Measurements from ENCODE around the gene HEATR1. TPM values are rescaled to one million over a fixed set of nuclear protein-coding genes. Genes with fewer than 3 reads are reported as not detected.

HEATR1 gene
- total RNA-seq, 4 donors from 2014 or later, result 9.4 to 15.7 (median 13.2) TPM

DNA sequence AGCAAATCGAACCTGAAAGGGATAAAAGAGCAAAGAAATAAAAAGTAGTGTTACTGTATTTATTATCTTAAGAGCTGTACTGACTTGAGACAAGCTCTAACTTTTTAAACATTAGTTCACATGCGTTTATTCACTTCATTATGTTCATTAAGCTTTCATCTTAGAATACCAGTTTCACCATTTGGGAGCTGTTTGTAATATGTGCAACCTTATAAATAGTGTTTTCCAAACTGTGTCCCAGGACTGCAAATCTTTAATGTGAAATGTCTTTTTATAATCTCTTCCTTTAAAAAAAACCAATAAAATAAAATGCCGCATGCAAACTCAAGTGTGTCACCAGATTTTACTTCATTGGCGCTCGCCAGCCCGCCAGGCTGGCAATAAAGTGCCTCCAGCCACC lies 52.2 kb downstream of the HEATR1 start:
- Histone ChIP-seq H3K4me1 (no peaks in the 10 kb centered on the region), H3K27me3 (no peaks in the 10 kb centered on the region), H3K4me3 (no peak overlapping the region), H3K9me3 (no peaks in the 10 kb centered on the region), H3K27ac (no peak overlapping the region), H3K36me3 (peaks cover 0 to 91% (median 36%) of the 10 kb centered on the region in 4 donors)
- no peak for DNase-seq
- TF ChIP-seq EP300 (IDR thresholded peaks at IDR 0.05; ENCODE audit: low read depth), result no peak
- TF ChIP-seq, protein P1, sequence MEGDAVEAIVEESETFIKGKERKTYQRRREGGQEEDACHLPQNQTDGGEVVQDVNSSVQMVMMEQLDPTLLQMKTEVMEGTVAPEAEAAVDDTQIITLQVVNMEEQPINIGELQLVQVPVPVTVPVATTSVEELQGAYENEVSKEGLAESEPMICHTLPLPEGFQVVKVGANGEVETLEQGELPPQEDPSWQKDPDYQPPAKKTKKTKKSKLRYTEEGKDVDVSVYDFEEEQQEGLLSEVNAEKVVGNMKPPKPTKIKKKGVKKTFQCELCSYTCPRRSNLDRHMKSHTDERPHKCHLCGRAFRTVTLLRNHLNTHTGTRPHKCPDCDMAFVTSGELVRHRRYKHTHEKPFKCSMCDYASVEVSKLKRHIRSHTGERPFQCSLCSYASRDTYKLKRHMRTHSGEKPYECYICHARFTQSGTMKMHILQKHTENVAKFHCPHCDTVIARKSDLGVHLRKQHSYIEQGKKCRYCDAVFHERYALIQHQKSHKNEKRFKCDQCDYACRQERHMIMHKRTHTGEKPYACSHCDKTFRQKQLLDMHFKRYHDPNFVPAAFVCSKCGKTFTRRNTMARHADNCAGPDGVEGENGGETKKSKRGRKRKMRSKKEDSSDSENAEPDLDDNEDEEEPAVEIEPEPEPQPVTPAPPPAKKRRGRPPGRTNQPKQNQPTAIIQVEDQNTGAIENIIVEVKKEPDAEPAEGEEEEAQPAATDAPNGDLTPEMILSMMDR (IDR thresholded peaks at IDR 0.05), result no peak
- TF ChIP-seq POLR2A (IDR thresholded peaks at IDR 0.05), result no peak
- no peak for TF ChIP-seq POLR2AphosphoS5 (IDR thresholded peaks at IDR 0.05)
- 56 to 86% methylated on average over 3 to 6 of the region's 6 CpGs for WGBS, 2 donors (ENCODE audit: low coverage in 1 of 2)
- intact Hi-C loops (cut with DNase I; ENCODE audit: low total_unique reads) (no loop called here), in situ Hi-C loops (cut with MboI; ENCODE audit: low pct_ligation_motif_present in 1 of 4, low pct_unique_long_range_greater_than_20kb in 1 of 4, low sequenced_read_pairs in 3 of 4) (no loop called here)

DNA sequence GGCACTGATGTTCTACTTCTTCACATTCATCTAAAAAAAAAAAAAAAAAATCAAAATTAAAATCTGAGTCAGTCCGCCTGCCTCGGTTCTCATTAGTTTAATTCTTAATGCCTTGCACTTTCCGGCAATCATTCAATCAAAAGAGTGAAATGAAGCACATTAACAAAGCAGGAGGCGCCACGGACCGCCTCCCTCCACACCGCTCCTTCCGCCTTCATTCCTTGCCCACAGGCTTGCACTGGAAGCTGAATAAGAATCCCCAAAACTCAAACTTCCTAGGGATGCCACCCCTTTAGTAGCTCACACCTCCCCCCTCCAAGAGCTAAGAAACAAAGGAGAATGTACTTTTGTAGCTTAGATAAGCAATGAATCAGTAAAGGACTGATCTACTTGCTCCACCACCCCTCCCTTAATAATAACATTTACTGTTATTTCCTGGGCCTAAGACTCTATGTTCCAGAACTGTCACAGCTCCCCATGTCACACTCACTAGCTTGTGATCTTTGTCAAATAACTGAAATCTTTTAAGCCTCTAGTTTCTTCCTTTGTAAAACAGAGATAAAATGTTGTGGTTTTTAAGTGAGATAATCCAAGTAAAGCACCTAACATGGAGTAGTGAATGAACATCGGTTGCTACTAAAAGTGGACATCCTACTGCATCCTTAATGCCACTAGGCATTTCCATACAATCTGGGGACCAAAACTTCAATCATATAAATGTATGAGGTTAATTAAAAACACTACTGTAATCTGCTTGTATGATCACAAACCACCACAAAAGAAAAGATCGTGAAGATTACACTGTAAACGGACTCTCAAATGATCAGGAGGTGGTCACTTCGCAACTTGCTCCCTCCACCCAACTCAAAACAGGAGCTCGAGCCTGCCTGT lies 53.1 kb downstream of the HEATR1 start:
- TF ChIP-seq EP300 (IDR thresholded peaks at IDR 0.05; ENCODE audit: low read depth), result no peak
- TF ChIP-seq, protein P1 (IDR thresholded peaks at IDR 0.05), result no peak
- Histone ChIP-seq H3K9me3 (no peaks in the 10 kb centered on the region), H3K36me3 (peaks cover 0 to 91% (median 32%) of the 10 kb centered on the region in 4 donors), H3K4me1 (no peaks in the 10 kb centered on the region), H3K27me3 (no peaks in the 10 kb centered on the region), H3K4me3 (no peak overlapping the region), H3K27ac (no peak overlapping the region)
- DNase-seq, result no peak
- intact Hi-C loops (cut with DNase I; ENCODE audit: low total_unique reads) (no loop called here), in situ Hi-C loops (cut with MboI; ENCODE audit: low pct_ligation_motif_present in 1 of 4, low pct_unique_long_range_greater_than_20kb in 1 of 4, low sequenced_read_pairs in 3 of 4) (no loop called here)
- WGBS, 2 donors (ENCODE audit: low coverage in 1 of 2), result 73 to 89% methylated on average over 11 to 13 of the region's 13 CpGs

DNA sequence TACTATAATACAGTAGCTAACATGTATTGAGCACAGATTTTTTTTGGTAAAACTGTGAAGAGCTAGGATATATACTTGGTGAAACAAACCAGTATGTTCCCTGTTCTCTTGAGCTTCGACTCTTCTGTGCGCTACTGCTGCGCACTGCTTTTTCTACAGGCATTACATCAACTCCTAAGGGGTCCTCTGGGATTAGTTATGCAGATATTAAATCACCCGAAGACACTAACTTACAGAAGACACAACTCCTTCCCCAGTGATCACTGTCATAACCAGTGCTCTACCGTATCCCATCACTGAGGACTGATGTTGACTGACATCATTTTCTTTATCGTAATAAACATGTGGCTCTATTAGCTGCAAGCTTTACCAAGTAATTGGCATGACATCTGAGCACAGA lies 55.9 kb downstream of the HEATR1 start:
- no peaks in the 10 kb centered on the region for H3K27me3 ChIP-seq
- no peak for TF ChIP-seq EP300 (IDR thresholded peaks at IDR 0.05; ENCODE audit: low read depth)
- TF ChIP-seq, protein P1 (IDR thresholded peaks at IDR 0.05), result no peak
- TF ChIP-seq POLR2AphosphoS5 (IDR thresholded peaks at IDR 0.05), result no peak
- no peak for TF ChIP-seq POLR2A (IDR thresholded peaks at IDR 0.05)
- no peak overlapping the region for H3K27ac ChIP-seq
- H3K4me3 ChIP-seq, result no peak overlapping the region
- no peaks in the 10 kb centered on the region for H3K4me1 ChIP-seq
- peaks cover 2 to 92% (median 27%) of the 10 kb centered on the region in 4 donors for H3K36me3 ChIP-seq
- in situ Hi-C loops (cut with MboI; ENCODE audit: low pct_ligation_motif_present in 1 of 4, low pct_unique_long_range_greater_than_20kb in 1 of 4, low sequenced_read_pairs in 3 of 4), result no loop called here
- no peaks in the 10 kb centered on the region for H3K9me3 ChIP-seq
- WGBS, 2 donors (ENCODE audit: low coverage in 1 of 2), result 88 to 100% methylated on average over 3 to 6 of the region's 6 CpGs
- intact Hi-C loops (cut with DNase I; ENCODE audit: low total_unique reads), result no loop called here
- no peak for DNase-seq

DNA sequence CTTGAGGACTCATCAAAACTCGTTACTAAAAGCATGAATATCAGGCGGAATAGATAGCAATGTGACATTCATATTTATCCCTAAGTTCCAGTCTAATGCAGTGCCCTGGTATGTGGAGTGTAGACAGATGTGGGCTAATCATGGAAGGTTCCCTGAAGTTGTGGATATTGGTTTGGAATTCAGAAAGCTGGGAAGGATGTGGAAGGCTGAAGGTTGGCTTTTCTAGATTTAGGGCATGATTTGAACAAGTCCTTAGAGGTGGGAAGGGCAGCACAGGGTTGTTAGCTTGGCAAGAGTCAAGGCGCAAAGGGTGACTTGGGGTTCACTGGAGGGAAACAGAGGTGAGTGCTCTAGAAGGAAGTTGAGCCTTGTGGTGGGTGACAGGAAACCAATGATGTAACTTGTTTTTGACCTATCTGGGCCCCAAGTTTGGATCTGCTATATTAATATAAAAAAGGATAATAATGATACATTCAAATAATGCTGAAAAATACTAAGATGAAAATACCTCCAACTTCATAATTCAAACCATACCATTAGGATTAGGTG lies 58.6 kb downstream of the HEATR1 start:
- H3K4me1 ChIP-seq, result peaks cover 0 to 3% (median 0%) of the 10 kb centered on the region in 4 donors
- H3K9me3 ChIP-seq, result no peaks in the 10 kb centered on the region
- intact Hi-C loops (cut with DNase I; ENCODE audit: low total_unique reads), result no loop called here
- no peak overlapping the region for H3K4me3 ChIP-seq
- whole genome bisulfite sequencing, 2 donors (ENCODE audit: low coverage in 1 of 2), result 50 to 81% methylated on average over 2 to 3 of the region's 3 CpGs
- TF ChIP-seq, protein P1 (IDR thresholded peaks at IDR 0.05), result no peak
- no peaks in the 10 kb centered on the region for H3K27me3 ChIP-seq
- DNase-seq, result no peak
- H3K36me3 ChIP-seq, result peaks cover 2 to 87% (median 23%) of the 10 kb centered on the region in 4 donors
- in situ Hi-C loops (cut with MboI; ENCODE audit: low pct_ligation_motif_present in 1 of 4, low pct_unique_long_range_greater_than_20kb in 1 of 4, low sequenced_read_pairs in 3 of 4), result no loop called here
- H3K27ac ChIP-seq, result no peak overlapping the region

Measured in transverse colon (tissue), 4 donors.